HG02678 (cell line): ENCODE measurements around the gene STXBP4.

Source experiments
- ATAC-seq: cut with Tn5 transposase; IDR thresholded peaks from one replicate; pipeline ENCODE4 v1.9.1; 2021; ENCODE audit warnings: mild to moderate bottlenecking, moderate library complexity; ENCODE audit not compliant: unreplicated experiment

The STXBP4 gene

GRCh38 chr17:55163408-55163807 lies 194.8 kb downstream of the STXBP4 start:
- ATAC-seq, result no peak

- no peak for ATAC-seq
These were observed 197.9 kb downstream of the STXBP4 start for GRCh38 chr17:55166506-55166905.

GRCh38 chr17:55167024-55167725 lies 198.6 kb downstream of the STXBP4 start:
- ATAC-seq, result no peak

- ATAC-seq, result peak; percentile 91
These were observed 200.6 kb downstream of the STXBP4 start for GRCh38 chr17:55168958-55169687.

GRCh38 chr17:55171634-55172328 lies 203.2 kb downstream of the STXBP4 start:
- ATAC-seq, result no peak

GRCh38 chr17:55172612-55173011 lies 204.0 kb downstream of the STXBP4 start:
- ATAC-seq, result no peak

GRCh38 chr17:55174133-55174532 lies 205.6 kb downstream of the STXBP4 start:
- no peak for ATAC-seq

GRCh38 chr17:55175788-55176427 lies 207.3 kb downstream of the STXBP4 start:
- peak; percentile 45 for ATAC-seq

- ATAC-seq, result no peak
These were observed 208.7 kb downstream of the STXBP4 start for GRCh38 chr17:55177159-55177854.

GRCh38 chr17:55177855-55178217 lies 209.3 kb downstream of the STXBP4 start:
- no peak for ATAC-seq

GRCh38 chr17:55186937-55187770 lies 218.6 kb downstream of the STXBP4 start:
- ATAC-seq, result no peak

GRCh38 chr17:55190748-55191147 lies 222.2 kb downstream of the STXBP4 start:
- ATAC-seq, result no peak

GRCh38 chr17:55198690-55199370 lies 230.3 kb downstream of the STXBP4 start:
- no peak for ATAC-seq

GRCh38 chr17:55200904-55201303 lies 232.3 kb downstream of the STXBP4 start:
- ATAC-seq, result no peak

- ATAC-seq, result no peak
These were observed 232.9 kb downstream of the STXBP4 start for GRCh38 chr17:55201308-55201932.

- ATAC-seq, result no peak
These were observed 234.3 kb downstream of the STXBP4 start for GRCh38 chr17:55202896-55203295.

- no peak for ATAC-seq
These were observed 239.7 kb downstream of the STXBP4 start for GRCh38 chr17:55208078-55208812.

GRCh38 chr17:55210292-55210691 lies 241.7 kb downstream of the STXBP4 start:
- ATAC-seq, result no peak
